ENCODE data around the gene ABHD1. TPM values are rescaled to one million over a fixed set of nuclear protein-coding genes. Genes with fewer than 3 reads are reported as not detected.

Gene ABHD1
- total RNA-seq, 1 donor from 2014 or later: not detected

DNA sequence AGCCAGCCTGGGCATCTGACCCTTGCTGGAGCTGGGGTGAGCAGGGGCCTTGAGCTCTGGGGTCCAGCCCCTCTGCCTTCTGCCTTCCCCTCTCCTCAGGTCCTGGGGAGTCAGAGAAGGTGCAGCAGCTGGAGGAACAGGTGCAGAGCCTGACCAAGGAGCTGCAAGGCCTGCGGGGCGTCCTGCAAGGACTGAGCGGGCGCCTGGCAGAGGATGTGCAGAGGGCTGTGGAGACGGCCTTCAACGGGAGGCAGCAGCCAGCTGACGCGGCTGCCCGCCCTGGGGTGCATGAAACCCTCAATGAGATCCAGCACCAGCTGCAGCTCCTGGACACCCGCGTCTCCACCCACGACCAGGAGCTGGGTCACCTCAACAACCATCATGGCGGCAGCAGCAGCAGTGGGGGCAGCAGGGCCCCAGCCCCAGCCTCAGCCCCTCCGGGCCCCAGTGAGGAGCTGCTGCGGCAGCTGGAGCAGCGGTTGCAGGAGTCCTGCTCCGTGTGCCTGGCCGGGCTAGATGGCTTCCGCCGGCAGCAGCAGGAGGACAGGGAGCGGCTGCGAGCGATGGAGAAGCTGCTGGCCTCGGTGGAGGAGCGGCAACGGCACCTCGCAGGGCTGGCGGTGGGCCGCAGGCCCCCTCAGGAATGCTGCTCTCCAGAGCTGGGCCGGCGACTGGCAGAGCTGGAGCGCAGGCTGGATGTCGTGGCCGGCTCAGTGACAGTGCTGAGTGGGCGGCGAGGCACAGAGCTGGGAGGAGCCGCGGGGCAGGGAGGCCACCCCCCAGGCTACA is 41.4 kb upstream of the ABHD1 start:
- H3K27ac Mint-ChIP-seq (ENCODE audit: unreplicated experiment): no peak overlapping the region
- H3K27ac ChIP-seq (ENCODE audit: low read depth, low read length): no peak overlapping the region
- H3K79me2 ChIP-seq (ENCODE audit: insufficient read depth, low read length): peaks cover 22% of the 10 kb centered on the region
- no peaks in the 10 kb centered on the region for H3K27me3 ChIP-seq (ENCODE audit: insufficient read depth, low read length)
- no peak for DNase-seq (ENCODE audit: low read depth)
- TF ChIP-seq EZH2 (IDR thresholded peaks at IDR 0.05; ENCODE audit: insufficient read depth, low read length) (no peak), CTCF (IDR thresholded peaks at IDR 0.05; ENCODE audit: insufficient read depth, low read depth, low read length) (no peak)
- no peaks in the 10 kb centered on the region for H3K9me3 ChIP-seq (ENCODE audit: insufficient read depth, low read depth, low read length)
- H3K4me3 Mint-ChIP-seq (ENCODE audit: unreplicated experiment): no peak overlapping the region
- peaks cover 12% of the 10 kb centered on the region for H3K4me1 Mint-ChIP-seq (ENCODE audit: low read depth, unreplicated experiment)
- no peak overlapping the region for H2AFZ ChIP-seq (ENCODE audit: low read depth, low read length)
- peaks cover 56% of the 10 kb centered on the region for H3K4me1 ChIP-seq (ENCODE audit: insufficient read depth, low read length)
- H3K4me3 ChIP-seq (ENCODE audit: insufficient read depth, low read depth, low read length): no peak overlapping the region
- no peak overlapping the region for H3K4me2 ChIP-seq (ENCODE audit: low read length)
- FAIRE-seq: no peak
- peaks cover 1% of the 10 kb centered on the region for H3K36me3 Mint-ChIP-seq (ENCODE audit: low read depth, unreplicated experiment)
- H4K20me1 ChIP-seq (ENCODE audit: insufficient read depth, low read length): peaks cover 11% of the 10 kb centered on the region
- no peaks in the 10 kb centered on the region for H3K9me3 Mint-ChIP-seq (ENCODE audit: unreplicated experiment)
- H3K9ac ChIP-seq (ENCODE audit: low read length): no peak overlapping the region
- peaks cover 2% of the 10 kb centered on the region for H3K36me3 ChIP-seq (ENCODE audit: insufficient read depth, low read length)
- H3K27me3 Mint-ChIP-seq (ENCODE audit: low read depth, unreplicated experiment): peaks cover 5% of the 10 kb centered on the region

DNA sequence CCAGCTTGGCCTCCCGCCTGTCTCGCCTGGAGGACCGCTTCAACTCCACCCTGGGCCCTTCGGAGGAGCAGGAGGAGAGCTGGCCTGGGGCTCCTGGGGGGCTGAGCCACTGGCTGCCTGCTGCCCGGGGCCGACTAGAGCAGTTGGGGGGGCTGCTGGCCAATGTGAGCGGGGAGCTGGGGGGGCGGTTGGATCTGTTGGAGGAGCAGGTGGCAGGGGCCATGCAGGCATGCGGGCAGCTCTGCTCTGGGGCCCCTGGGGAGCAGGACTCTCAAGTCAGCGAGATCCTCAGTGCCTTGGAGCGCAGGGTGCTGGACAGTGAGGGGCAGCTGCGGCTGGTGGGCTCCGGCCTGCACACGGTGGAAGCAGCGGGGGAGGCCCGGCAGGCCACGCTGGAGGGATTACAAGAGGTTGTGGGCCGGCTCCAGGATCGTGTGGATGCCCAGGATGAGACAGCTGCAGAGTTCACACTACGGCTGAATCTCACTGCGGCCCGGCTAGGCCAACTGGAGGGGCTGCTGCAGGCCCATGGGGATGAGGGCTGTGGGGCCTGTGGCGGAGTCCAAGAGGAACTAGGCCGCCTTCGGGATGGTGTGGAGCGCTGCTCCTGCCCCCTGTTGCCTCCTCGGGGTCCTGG is 40.7 kb upstream of the ABHD1 start:
- Histone ChIP-seq H4K20me1 (ENCODE audit: insufficient read depth, low read length) (peaks cover 11% of the 10 kb centered on the region), H3K9ac (ENCODE audit: low read length) (no peak overlapping the region), H3K4me2 (ENCODE audit: low read length) (no peak overlapping the region), H3K4me1 (ENCODE audit: insufficient read depth, low read length) (peaks cover 55% of the 10 kb centered on the region), H3K9me3 (ENCODE audit: insufficient read depth, low read depth, low read length) (no peaks in the 10 kb centered on the region), H3K27me3 (ENCODE audit: insufficient read depth, low read length) (no peaks in the 10 kb centered on the region), H3K27ac (ENCODE audit: low read depth, low read length) (no peak overlapping the region), H2AFZ (ENCODE audit: low read depth, low read length) (no peak overlapping the region), H3K36me3 (ENCODE audit: insufficient read depth, low read length) (peaks cover 2% of the 10 kb centered on the region), H3K4me3 (ENCODE audit: insufficient read depth, low read depth, low read length) (no peak overlapping the region), H3K79me2 (ENCODE audit: insufficient read depth, low read length) (peaks cover 22% of the 10 kb centered on the region)
- H3K4me3 Mint-ChIP-seq (ENCODE audit: unreplicated experiment): no peak overlapping the region
- H3K9me3 Mint-ChIP-seq (ENCODE audit: unreplicated experiment): no peaks in the 10 kb centered on the region
- TF ChIP-seq EZH2 (IDR thresholded peaks at IDR 0.05; ENCODE audit: insufficient read depth, low read length) (no peak), CTCF (IDR thresholded peaks at IDR 0.05; ENCODE audit: insufficient read depth, low read depth, low read length) (no peak)
- peaks cover 6% of the 10 kb centered on the region for H3K27me3 Mint-ChIP-seq (ENCODE audit: low read depth, unreplicated experiment)
- no peak overlapping the region for H3K27ac Mint-ChIP-seq (ENCODE audit: unreplicated experiment)
- DNase-seq (ENCODE audit: low read depth) (no peak), FAIRE-seq (no peak)
- H3K36me3 Mint-ChIP-seq (ENCODE audit: low read depth, unreplicated experiment): peaks cover under 1% of the 10 kb centered on the region
- peaks cover 12% of the 10 kb centered on the region for H3K4me1 Mint-ChIP-seq (ENCODE audit: low read depth, unreplicated experiment)

All from astrocyte (in vitro differentiated cells and primary cell).